HUES48 (cell line): ENCODE measurements around the gene STARD9.

ENCODE experiments used
- H3K27ac ChIP-seq: one replicate; pipeline ENCODE4 v1.7.0; 2013; ENCODE audit warnings: low read depth, low read length, inconsistent platforms
- H3K27me3 ChIP-seq: 2 replicates; pipeline ENCODE4 v1.6.1; 2013; ENCODE audit warnings: mild to moderate bottlenecking, low read length; ENCODE audit not compliant: control insufficient read depth, insufficient read depth
- H3K36me3 ChIP-seq: 2 replicates; pipeline ENCODE4 v1.6.1; 2013; ENCODE audit warnings: low read length; ENCODE audit not compliant: control insufficient read depth, insufficient read depth
- H3K4me1 ChIP-seq: 2 replicates; pipeline ENCODE4 v1.6.1; 2013; ENCODE audit warnings: mild to moderate bottlenecking, low read length; ENCODE audit not compliant: control insufficient read depth, insufficient read depth
- H3K4me3 ChIP-seq: 2 replicates; pipeline ENCODE4 v1.5.1; 2013; ENCODE audit warnings: mild to moderate bottlenecking, low read depth, low read length
- H3K9ac ChIP-seq: 2 replicates; pipeline ENCODE4 v1.6.1; 2013; ENCODE audit warnings: mild to moderate bottlenecking, low read depth, low read length, moderate library complexity
- H3K9me3 ChIP-seq: 2 replicates; pipeline ENCODE4 v1.6.1; 2013; ENCODE audit warnings: low read length; ENCODE audit not compliant: control insufficient read depth, insufficient read depth

Gene STARD9

DNA sequence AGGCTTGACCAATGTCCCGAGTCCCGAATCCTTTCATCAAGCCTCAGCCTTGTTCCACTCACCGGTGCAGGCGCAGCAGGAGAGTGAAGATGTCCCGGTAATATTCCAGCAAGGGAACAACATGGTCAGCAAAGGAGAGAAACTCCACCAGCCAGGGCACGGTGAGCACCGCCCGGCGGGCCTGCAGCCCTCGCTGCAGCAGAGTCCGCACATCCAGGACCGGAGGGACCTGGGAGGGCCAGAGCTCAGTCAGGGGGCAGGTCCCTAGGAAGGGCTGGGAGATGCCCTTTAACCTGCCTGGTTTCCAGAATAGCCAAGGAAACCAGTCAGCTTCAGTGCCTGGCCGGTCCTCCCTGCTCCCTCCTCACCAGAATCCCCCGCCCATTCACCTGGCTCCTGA lies 155.1 kb downstream of the STARD9 start:
- Histone ChIP-seq H3K9me3 (no peaks in the 10 kb centered on the region), H3K36me3 (peaks cover 93% of the 10 kb centered on the region), H3K27ac (no peak overlapping the region)

DNA sequence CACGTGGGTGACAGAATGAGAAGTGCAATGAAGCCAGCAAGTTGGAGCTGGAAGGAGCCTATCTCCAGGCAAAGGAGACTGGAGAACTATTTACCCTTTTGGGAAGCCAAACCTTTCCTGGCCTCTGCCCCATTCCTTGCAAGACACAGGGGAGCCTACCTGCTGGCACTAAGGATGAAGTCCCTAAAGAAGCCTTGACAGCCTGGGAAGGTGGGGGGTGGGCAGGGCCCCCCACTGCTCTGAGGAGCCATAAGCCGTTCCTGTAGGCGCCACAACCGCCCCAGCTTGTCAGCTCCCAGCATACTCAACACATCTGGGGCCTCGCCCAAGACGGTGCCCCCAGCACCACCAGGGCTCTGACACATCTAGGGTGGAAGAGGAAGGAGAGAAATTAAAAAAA lies 156.1 kb downstream of the STARD9 start:
- Histone ChIP-seq H3K4me3 (no peak overlapping the region), H3K27me3 (no peaks in the 10 kb centered on the region; the same call in 1 of the 2 replicates), H3K9ac (no peak overlapping the region), H3K9me3 (no peaks in the 10 kb centered on the region), H3K27ac (no peak overlapping the region), H3K4me1 (peaks cover 7% of the 10 kb centered on the region; the same call in 1 of the 2 replicates), H3K36me3 (peaks cover 85% of the 10 kb centered on the region)

More for the DNA sequence above, 155.1 kb downstream of the STARD9 start:
- Histone ChIP-seq H3K9ac (no peak overlapping the region), H3K4me1 (peaks cover 7% of the 10 kb centered on the region; the same call in 1 of the 2 replicates), H3K4me3 (no peak overlapping the region), H3K27me3 (no peaks in the 10 kb centered on the region)

DNA sequence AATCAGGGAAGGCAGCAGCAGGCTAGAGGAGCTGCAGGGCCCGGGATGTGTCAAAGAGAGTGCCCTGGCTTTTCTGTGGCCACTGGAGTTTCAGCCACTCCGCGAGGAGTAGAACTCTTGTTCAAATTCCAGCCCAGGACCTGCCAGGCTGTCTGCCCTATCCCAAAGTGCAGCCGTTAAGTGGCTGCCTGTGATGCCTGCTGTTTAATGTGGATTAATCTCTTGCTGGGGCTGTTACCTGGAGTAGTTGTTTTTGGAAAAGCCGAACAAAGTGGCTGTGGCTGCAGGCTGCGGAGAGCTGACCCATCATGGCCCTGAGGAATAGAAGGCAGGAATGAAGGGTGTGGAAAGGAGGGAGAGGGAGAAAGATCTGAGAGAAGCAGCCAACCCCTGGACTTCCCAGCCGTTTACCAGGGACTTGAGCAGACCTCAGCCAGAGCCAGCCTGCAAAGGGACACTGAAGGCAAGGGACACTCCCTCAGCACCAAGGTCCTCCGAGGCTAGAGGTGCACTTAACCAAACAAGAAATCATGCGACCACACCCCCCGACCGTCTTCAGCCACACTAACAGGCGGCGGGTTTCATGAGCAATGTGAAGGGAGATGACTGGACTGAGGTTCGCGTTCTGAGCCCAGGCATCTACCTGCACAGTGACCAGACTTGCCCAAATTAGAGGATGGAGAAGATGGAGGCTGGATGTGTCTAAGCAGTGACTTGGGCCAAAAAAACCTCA lies 156.9 kb downstream of the STARD9 start:
- Histone ChIP-seq H3K4me3 (no peak overlapping the region), H3K4me1 (peaks cover 8% of the 10 kb centered on the region; the same call in 1 of the 2 replicates), H3K36me3 (peaks cover 77% of the 10 kb centered on the region)

DNA sequence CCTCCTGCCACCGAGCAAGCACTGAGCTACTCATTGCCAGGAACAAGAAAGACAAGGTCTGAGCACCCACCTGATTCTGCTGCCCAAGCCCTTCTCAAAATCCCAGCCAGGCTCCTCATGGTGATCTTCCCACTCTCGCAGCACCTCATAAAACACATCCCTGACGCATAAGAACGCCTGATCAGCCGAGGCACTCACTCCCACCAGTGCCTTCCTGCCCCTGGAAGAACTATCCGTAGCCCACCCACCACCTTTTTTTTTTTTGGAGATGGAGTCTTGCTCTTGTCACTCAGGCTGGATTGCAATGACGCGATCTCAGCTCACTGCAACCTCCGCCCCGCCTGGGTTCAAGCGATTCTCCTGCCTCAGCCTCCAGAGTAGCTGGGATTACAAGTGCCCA lies 157.6 kb downstream of the STARD9 start:
- Histone ChIP-seq H3K4me3 (no peak overlapping the region), H3K9ac (no peak overlapping the region), H3K9me3 (no peaks in the 10 kb centered on the region), H3K27ac (no peak overlapping the region), H3K36me3 (peaks cover 69% of the 10 kb centered on the region), H3K27me3 (no peaks in the 10 kb centered on the region; the same call in 1 of the 2 replicates), H3K4me1 (peaks cover 10% of the 10 kb centered on the region; the same call in 1 of the 2 replicates)

More for the DNA sequence above, 156.9 kb downstream of the STARD9 start:
- H3K9ac ChIP-seq = no peak overlapping the region
- no peaks in the 10 kb centered on the region for H3K9me3 ChIP-seq
- H3K27me3 ChIP-seq = no peaks in the 10 kb centered on the region; the same call in 1 of the 2 replicates
- no peak overlapping the region for H3K27ac ChIP-seq

DNA sequence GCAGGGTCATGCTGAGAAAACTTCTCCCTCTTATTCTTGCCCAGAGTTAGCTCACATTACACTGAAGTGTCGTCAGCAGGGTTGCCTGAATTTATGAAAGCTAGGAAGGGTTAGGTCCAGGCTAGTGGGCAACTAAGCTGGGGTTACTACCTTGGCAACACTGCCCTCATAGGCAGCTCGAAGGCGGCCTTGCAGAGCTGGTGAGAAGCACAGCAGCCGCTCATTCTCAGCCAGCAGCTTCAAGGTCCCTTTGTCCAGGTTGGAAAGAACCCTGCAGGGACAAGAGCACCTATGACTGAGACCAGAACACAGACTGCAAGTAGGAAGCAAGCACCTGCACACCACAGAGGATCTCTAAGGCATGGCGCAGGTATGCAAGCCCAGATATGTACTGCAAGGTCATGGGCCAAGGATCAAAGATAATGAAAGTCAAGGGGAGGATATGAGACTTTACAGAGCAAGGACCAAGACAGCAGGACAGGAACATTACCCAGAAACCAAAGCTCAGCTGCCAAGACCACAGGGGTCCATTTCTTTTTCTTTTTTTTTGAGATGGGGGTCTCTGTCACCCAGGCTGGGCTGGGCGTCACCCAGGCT lies 158.8 kb downstream of the STARD9 start:
- Histone ChIP-seq H3K36me3 (peaks cover 60% of the 10 kb centered on the region), H3K4me1 (peaks cover 9% of the 10 kb centered on the region; the same call in 1 of the 2 replicates), H3K27ac (no peak overlapping the region)

DNA sequence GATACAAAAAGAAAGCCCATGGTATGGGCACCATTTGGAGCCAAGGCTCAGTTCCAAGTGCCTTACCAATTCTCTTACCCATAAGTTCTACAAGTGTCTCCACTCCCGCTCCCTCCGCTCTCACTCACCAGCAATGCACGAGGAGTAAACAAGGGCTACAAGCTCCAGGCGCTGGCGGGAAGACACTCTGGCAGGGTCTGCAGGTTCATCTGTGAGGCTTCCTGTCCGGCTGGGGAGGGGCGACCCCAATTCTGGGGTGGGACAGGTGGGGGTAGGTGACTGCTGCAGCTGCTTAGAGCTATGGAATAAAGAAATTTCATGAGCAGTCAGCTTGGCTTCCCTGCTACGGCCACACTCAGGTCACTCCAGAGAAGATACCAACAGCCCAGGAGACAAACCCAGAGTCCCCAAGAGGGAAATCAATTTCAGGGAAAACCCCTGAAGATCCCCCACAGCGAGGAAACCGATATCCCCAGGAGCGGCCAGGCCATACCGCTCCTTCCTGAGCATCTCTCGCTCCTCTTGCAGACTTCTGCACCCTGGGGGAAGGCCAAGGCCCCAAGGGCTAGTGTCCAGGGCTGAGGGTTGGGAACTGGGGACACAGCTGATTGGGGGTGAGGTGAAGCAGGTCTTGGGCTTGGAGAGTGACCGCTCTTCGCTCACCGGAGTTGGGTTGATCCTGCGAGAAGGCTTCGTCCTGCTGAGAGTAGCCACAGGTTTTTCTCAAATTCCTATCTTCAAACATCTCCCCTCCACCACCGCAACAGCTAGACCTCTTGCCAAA lies 160.2 kb downstream of the STARD9 start:
- Histone ChIP-seq H3K36me3 (peaks cover 48% of the 10 kb centered on the region), H3K9ac (no peak overlapping the region), H3K4me1 (peaks cover 3% of the 10 kb centered on the region; the same call in 1 of the 2 replicates), H3K9me3 (no peaks in the 10 kb centered on the region), H3K4me3 (peak overlapping the region; percentile 72), H3K27ac (no peak overlapping the region), H3K27me3 (no peaks in the 10 kb centered on the region; the same call in 1 of the 2 replicates)

More for the DNA sequence above, 158.8 kb downstream of the STARD9 start:
- H3K9me3 ChIP-seq = no peaks in the 10 kb centered on the region
- no peaks in the 10 kb centered on the region; the same call in 1 of the 2 replicates for H3K27me3 ChIP-seq
- no peak overlapping the region for H3K9ac ChIP-seq
- H3K4me3 ChIP-seq = no peak overlapping the region

DNA sequence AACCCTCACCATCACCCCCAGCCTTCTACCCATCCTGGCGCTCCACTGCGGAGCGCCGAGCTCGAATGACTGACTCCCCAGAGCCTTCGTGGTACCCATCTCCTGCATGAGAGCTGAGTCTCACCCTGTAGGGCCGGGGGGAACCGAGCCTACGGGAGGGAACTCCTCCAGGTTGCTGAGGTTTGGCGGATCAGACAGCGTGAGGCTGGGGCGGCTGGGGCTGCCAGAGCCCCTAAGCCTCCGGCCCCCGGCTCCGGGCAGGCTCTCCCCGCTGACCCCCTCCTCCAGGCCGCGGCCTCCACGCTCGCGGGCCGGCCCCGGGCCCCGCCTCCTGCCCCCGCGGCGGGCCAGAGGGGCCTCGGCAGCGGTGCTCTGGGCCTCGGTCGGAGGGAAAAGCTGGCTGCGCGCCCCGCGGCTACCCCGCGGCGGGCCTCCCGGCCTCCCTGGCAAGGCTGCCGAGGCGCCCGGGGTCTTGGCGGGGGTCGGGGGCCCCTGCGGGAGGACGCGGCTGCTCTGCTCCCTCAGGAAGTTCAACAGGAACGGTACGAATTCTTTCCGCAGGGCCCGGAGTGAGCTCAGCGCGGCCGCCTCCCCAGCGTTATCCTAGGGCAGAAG lies 160.9 kb downstream of the STARD9 start:
- Histone ChIP-seq H3K36me3 (peaks cover 41% of the 10 kb centered on the region), H3K9ac (peak overlapping the region; percentile 46; the same call in 1 of the 2 replicates), H3K4me3 (peak overlapping the region; percentile 72), H3K27me3 (no peaks in the 10 kb centered on the region; the same call in 1 of the 2 replicates), H3K27ac (peak overlapping the region; percentile 83), H3K4me1 (peaks cover 3% of the 10 kb centered on the region; the same call in 1 of the 2 replicates), H3K9me3 (no peaks in the 10 kb centered on the region)

DNA sequence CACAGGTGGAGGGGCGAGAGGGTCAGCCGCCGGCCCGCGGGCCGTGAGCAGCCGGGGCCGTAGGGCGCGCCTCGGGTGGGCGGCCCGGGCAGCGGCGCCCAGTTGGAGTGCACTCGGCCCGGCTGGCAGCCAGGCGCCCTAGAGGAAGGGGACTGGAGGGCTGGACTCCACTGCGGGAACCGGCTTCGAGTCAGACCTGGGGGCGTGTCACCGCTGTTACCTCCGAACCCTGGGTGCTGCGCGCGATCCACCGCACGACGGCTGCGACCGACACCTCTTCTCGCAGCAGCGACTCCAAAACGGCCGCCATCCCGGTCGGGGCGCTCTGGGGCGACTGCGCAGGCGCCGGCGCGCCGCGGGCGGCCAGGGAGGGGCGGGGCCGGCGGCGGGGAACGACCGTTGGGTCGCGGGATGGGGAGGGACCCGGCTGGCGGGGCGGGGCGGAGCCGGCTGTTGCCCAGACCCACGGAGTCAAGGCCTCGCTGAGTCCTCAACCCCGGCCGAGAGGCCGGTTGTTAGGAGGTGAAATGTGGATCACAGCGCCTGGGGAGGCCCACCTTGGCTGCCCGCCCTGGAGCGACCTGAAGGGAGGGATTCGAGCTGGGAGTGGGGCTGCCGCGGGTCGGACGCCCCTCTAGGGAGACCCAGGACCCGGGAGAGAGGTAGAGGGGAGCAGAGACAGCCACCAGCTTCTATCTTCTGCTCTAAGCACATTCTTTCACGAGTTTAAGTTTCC lies 161.6 kb downstream of the STARD9 start, which contains the start of gene CDAN1:
TSS of gene CDAN1 (minus strand) at position 336 of the 736 bp plus-strand sequence. CDS start at position 310, 26 bp downstream.
- peaks cover 34% of the 10 kb centered on the region for H3K36me3 ChIP-seq
- no peaks in the 10 kb centered on the region for H3K9me3 ChIP-seq
- H3K4me3 ChIP-seq = peak within 1 kb of the TSS; percentile 72
- H3K27ac ChIP-seq = peak within 1 kb of the TSS; percentile 83
- H3K4me1 ChIP-seq = peaks cover 3% of the 10 kb centered on the region; the same call in 1 of the 2 replicates
- no peaks in the 10 kb centered on the region; the same call in 1 of the 2 replicates for H3K27me3 ChIP-seq
- H3K9ac ChIP-seq = peak within 1 kb of the TSS; percentile 63

DNA sequence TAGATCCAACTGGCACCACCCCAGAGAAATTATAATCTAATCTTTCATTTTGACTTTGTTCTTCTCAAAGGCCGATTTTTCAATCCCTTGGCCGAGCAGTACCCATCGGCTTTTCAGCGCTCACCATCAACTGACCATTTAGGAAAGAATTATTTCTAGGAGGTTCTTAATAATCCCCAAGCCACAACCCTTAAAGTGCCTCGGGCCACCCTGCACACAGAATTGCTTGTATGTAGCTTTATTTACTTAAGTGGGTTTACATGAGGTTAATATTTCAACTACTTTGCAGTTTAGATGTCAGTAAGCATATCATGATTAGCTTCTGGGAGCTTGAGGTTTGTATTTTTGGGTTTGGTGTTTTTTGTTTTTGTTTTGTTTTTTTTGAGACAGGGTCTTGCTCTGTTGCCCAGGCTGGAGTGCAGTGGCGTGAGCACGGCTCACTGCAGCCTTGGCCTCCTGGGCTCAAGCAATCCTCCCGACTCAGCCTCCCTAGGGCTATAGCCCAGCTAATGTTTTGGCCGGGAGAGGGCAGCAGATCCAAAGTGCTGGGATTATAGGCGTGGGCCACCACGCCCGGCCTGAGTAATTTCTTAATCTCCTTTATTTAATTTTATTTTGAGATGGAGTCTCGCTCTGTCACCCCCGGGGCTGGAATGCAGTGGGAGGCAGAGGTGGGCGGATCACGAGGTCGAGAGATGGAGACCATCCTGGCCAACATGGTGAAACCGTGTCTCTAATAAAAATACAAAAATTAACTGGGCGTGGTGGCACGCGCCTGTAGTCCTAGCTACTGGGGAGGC lies 162.3 kb downstream of the STARD9 start:
- peaks cover 27% of the 10 kb centered on the region for H3K36me3 ChIP-seq
- H3K4me3 ChIP-seq = peak overlapping the region; percentile 72
- peak overlapping the region; percentile 83 for H3K27ac ChIP-seq
- no peaks in the 10 kb centered on the region for H3K9me3 ChIP-seq
- H3K4me1 ChIP-seq = peaks cover 3% of the 10 kb centered on the region; the same call in 1 of the 2 replicates
- H3K9ac ChIP-seq = peak overlapping the region; percentile 63; the same call in 1 of the 2 replicates
- H3K27me3 ChIP-seq = no peaks in the 10 kb centered on the region; the same call in 1 of the 2 replicates
